SK-N-SH (cell line): ENCODE measurements around the gene DNAH7. TPM values are rescaled to one million over a fixed set of nuclear protein-coding genes. Genes with fewer than 3 reads are reported as not detected.

ENCODE experiments used
- CTCF ChIA-PET: fragments of 300-600, 350-600 bp; formaldehyde crosslinking; extraction: SDS; loops from one replicate; lab custom pipeline; 2021; lab: Yijun Ruan, JAX
- POLR2A ChIA-PET: fragments of 350-600 bp; sonication (Branson Sonifier 250); formaldehyde crosslinking; extraction: SDS; loops from one replicate; lab custom pipeline; 2020; ENCODE audit warnings: antibody characterized with exemption, inconsistent platforms; lab: Yijun Ruan, JAX
- DNase-seq: peaks from one replicate; pipeline ENCODE4 v3.0.0; 2012
- H2AFZ ChIP-seq: fragments of 200-600 bp; sonication (generic); 2 replicates; pipeline ENCODE4 v1.8.1; 2016; ENCODE audit warnings: antibody characterized with exemption, mild to moderate bottlenecking, low read depth
- H3F3A ChIP-seq: fragments of 200-600 bp; sonication (generic); replicated peaks from 2 replicates; pipeline ENCODE3; 2016; ENCODE audit warnings: antibody characterized with exemption, mild to moderate bottlenecking; ENCODE audit not compliant: insufficient read depth
- H3K27ac ChIP-seq, 2 experiments: fragments of 200-500 bp in 1 of 2; fragments of 200-600 bp in 1 of 2; sonication (Bioruptor generic) in 1 of 2; sonication (generic), shearing (Covaris generic) in 1 of 2; 2 replicates each; pipeline versions ENCODE4 v1.5.1 to v1.6.1; 2014 to 2016; ENCODE audit warnings: low read depth in 2 of 2, inconsistent platforms in 1 of 2, low read length in 1 of 2, mild to moderate bottlenecking in 1 of 2, mixed read lengths in 1 of 2
- H3K27me3 ChIP-seq: fragments of 200-600 bp; sonication (generic), shearing (Covaris generic); 2 replicates; pipeline ENCODE4 v1.6.1; 2016; ENCODE audit warnings: mixed run types; ENCODE audit not compliant: insufficient read depth
- H3K36me3 ChIP-seq, 2 experiments: fragments of 200-500 bp in 1 of 2; fragments of 200-600 bp in 1 of 2; sonication (Bioruptor generic) in 1 of 2; sonication (generic) in 1 of 2; replicated peaks in 1 of 2; 2 replicates each; pipeline versions ENCODE3 to v1.5.1; 2014 to 2016; ENCODE audit warnings: low read length in 1 of 2, mild to moderate bottlenecking in 1 of 2; ENCODE audit not compliant: insufficient read depth in 2 of 2, control insufficient read depth in 1 of 2
- H3K4me1 ChIP-seq, 2 experiments: fragments of 200-500 bp in 1 of 2; fragments of 200-600 bp in 1 of 2; sonication (Bioruptor generic) in 1 of 2; sonication (generic), shearing (Covaris generic) in 1 of 2; 2 replicates each; pipeline versions ENCODE4 v1.5.1 to v1.6.1; 2014 to 2016; ENCODE audit warnings: low read depth in 1 of 2, low read length in 1 of 2, mixed run types in 1 of 2; ENCODE audit not compliant: insufficient read depth in 2 of 2, control insufficient read depth in 1 of 2
- H3K4me2 ChIP-seq: fragments of 200-600 bp; sonication (generic), shearing (Covaris generic); 2 replicates; pipeline ENCODE4 v1.6.1; 2017; ENCODE audit warnings: mixed run types
- H3K4me3 ChIP-seq, 2 experiments: fragments of 200-500 bp in 1 of 2; fragments of 200-600 bp in 1 of 2; sonication (Bioruptor generic) in 1 of 2; sonication (generic), shearing (Covaris generic) in 1 of 2; 2 replicates each; pipeline versions ENCODE4 v1.5.1 to v1.8.1; 2014 to 2016; ENCODE audit warnings: low read depth in 2 of 2, inconsistent platforms in 1 of 2, low read length in 1 of 2, mild to moderate bottlenecking in 1 of 2, mixed read lengths in 1 of 2, moderate library complexity in 1 of 2
- H3K79me2 ChIP-seq: fragments of 200-600 bp; sonication (generic); 2 replicates; pipeline ENCODE4 v1.8.1; 2017; ENCODE audit warnings: mild to moderate bottlenecking; ENCODE audit not compliant: insufficient read depth
- H3K9ac ChIP-seq: fragments of 200-600 bp; sonication (generic); 2 replicates; pipeline ENCODE4 v1.6.1; 2017; ENCODE audit warnings: mixed run types
- H3K9me2 ChIP-seq: fragments of 200-600 bp; sonication (generic); 2 replicates; pipeline ENCODE4 v1.6.1; 2017; ENCODE audit warnings: mixed run types
- H3K9me3 ChIP-seq: fragments of 200-600 bp; sonication (generic); 2 replicates; pipeline ENCODE4 v1.6.1; 2017; ENCODE audit warnings: mixed run types, mild to moderate bottlenecking, moderate library complexity
- H4K20me1 ChIP-seq: fragments of 200-600 bp; sonication (generic); 2 replicates; pipeline ENCODE4 v1.6.1; 2017; ENCODE audit warnings: mild to moderate bottlenecking, mixed run types; ENCODE audit not compliant: insufficient read depth
- ELF1 ChIP-seq: IDR thresholded peaks from 2 replicates; pipeline ENCODE4 v1.4.0; 2012
- FOXJ3 ChIP-seq: sonication (generic); formaldehyde crosslinking; IDR thresholded peaks from 2 replicates; pipeline ENCODE4 v1.5.1; 2020; ENCODE audit warnings: mild to moderate bottlenecking, missing genetic modification reagents
- MAX ChIP-seq: IDR thresholded peaks from 2 replicates; pipeline ENCODE4 v1.4.0; 2012; ENCODE audit warnings: low read depth
- MXI1 ChIP-seq: IDR thresholded peaks from 2 replicates; pipeline ENCODE4 v1.6.1; 2012; ENCODE audit warnings: mild to moderate bottlenecking, low read depth, low read length, improper control_type of control experiment
- NFIC ChIP-seq: IDR thresholded peaks from 2 replicates; pipeline ENCODE4 v1.4.0; 2012; ENCODE audit warnings: borderline replicate concordance
- RAD21 ChIP-seq: IDR thresholded peaks from 2 replicates; pipeline ENCODE4 v1.6.1; 2012; ENCODE audit warnings: mild to moderate bottlenecking, low read length
- RFX5 ChIP-seq: IDR thresholded peaks from 2 replicates; pipeline ENCODE4 v1.6.1; 2012; ENCODE audit warnings: mild to moderate bottlenecking, improper control_type of control experiment, low read length
- RXRA ChIP-seq: IDR thresholded peaks from 2 replicates; pipeline ENCODE4 v1.4.0; 2012; ENCODE audit warnings: low read depth, mild to moderate bottlenecking, borderline replicate concordance
- SIN3A ChIP-seq: IDR thresholded peaks from 2 replicates; pipeline ENCODE4 v1.6.1; 2012; ENCODE audit warnings: low read depth, mild to moderate bottlenecking, low read length, moderate library complexity, borderline replicate concordance
- SMC3 ChIP-seq: IDR thresholded peaks from 2 replicates; pipeline ENCODE4 v1.6.1; 2012; ENCODE audit warnings: low read depth, low read length, improper control_type of control experiment
- TAF1 ChIP-seq: IDR thresholded peaks from 2 replicates; pipeline ENCODE4 v1.6.1; 2012; ENCODE audit warnings: low read depth, mild to moderate bottlenecking, low read length, moderate library complexity, borderline replicate concordance
- TCF12 ChIP-seq: IDR thresholded peaks from 2 replicates; pipeline ENCODE4 v1.4.0; 2012
- USF1 ChIP-seq: IDR thresholded peaks from 2 replicates; pipeline ENCODE4 v1.4.0; 2012; ENCODE audit warnings: low read depth, borderline replicate concordance
- USF2 ChIP-seq: fragments of 150-350 bp; IDR thresholded peaks from 2 replicates; pipeline ENCODE4 v1.6.1; 2017; ENCODE audit warnings: antibody characterized with exemption, low read length, low read depth, borderline replicate concordance
- YY1 ChIP-seq: IDR thresholded peaks from 2 replicates; pipeline ENCODE4 v1.4.0; 2012; ENCODE audit warnings: low read depth, mild to moderate bottlenecking
- WGBS: methylation state at CpG from one replicate; pipeline ENCODE4 v1.1.6; 2017; ENCODE audit warnings: low lambda C conversion rate; 5-methylcytosine and 5-hydroxymethylcytosine counted together
- polyA plus RNA-seq, 3 experiments: library from polyadenylated mRNA; depleted of rRNA; stranded (reverse); fragments of >200 nt; gene quantifications; 2 replicates each; pipeline ENCODE4 v1.2.3, GENCODE V29; 2012

Gene DNAH7
- polyA plus RNA-seq, 1 of the 3 experiments (the other 2 are of a cell fraction), result 1.2 TPM

GRCh38 chr2:195934484-195934883 lies 134.2 kb downstream of the DNAH7 start:
- H3K79me2 ChIP-seq, result no peaks in the 10 kb centered on the region
- ChIA-PET POLR2A (no interaction called here), CTCF (no interaction called here)
- no peaks in the 10 kb centered on the region for H4K20me1 ChIP-seq
- no peaks in the 10 kb centered on the region for H3K27me3 ChIP-seq
- no peaks in the 10 kb centered on the region for H3K9me3 ChIP-seq
- no peak overlapping the region for H2AFZ ChIP-seq
- H3K4me3 ChIP-seq, result no peak overlapping the region
- no peak overlapping the region for H3K9ac ChIP-seq
- 78% methylated on average over 4 of the region's 4 CpGs for WGBS
- no peaks in the 10 kb centered on the region for H3F3A ChIP-seq
- H3K9me2 ChIP-seq, result no peaks in the 10 kb centered on the region
- no peak for DNase-seq
- no peak overlapping the region for H3K27ac ChIP-seq
- no peak for TF ChIP-seq RXRA
- no peak for TF ChIP-seq SMC3
- TF ChIP-seq RFX5, result no peak
- TF ChIP-seq TAF1, result no peak
- no peak for TF ChIP-seq MAX
- no peaks in the 10 kb centered on the region for H3K36me3 ChIP-seq
- no peak overlapping the region for H3K4me2 ChIP-seq
- H3K4me1 ChIP-seq, result no peaks in the 10 kb centered on the region; a peak in 1 of 4 replicates

GRCh38 chr2:195929531-195929930 lies 139.1 kb downstream of the DNAH7 start:
- WGBS, result 44% methylated on average over 1 of the region's 1 CpG
- TF ChIP-seq FOXJ3 (no peak), NFIC (no peak), RAD21 (no peak), TAF1 (no peak), MXI1 (no peak), ELF1 (no peak)
- Histone ChIP-seq H3K79me2 (no peaks in the 10 kb centered on the region), H3K27ac (no peak overlapping the region), H3K36me3 (no peaks in the 10 kb centered on the region), H3K4me2 (no peak overlapping the region), H3K9me3 (no peaks in the 10 kb centered on the region), H3K4me1 (no peaks in the 10 kb centered on the region), H3K4me3 (no peak overlapping the region), H2AFZ (no peak overlapping the region), H4K20me1 (no peaks in the 10 kb centered on the region), H3K27me3 (no peaks in the 10 kb centered on the region), H3K9ac (no peak overlapping the region), H3K9me2 (no peaks in the 10 kb centered on the region), H3F3A (no peaks in the 10 kb centered on the region)
- CTCF ChIA-PET, result no interaction called here
- POLR2A ChIA-PET, result no interaction called here
- DNase-seq, result no peak

- H3K4me3 ChIP-seq, result no peak overlapping the region
- POLR2A ChIA-PET, result no interaction called here
- H3K9me3 ChIP-seq, result no peaks in the 10 kb centered on the region
- no peak overlapping the region for H2AFZ ChIP-seq
- CTCF ChIA-PET, result no interaction called here
- TF ChIP-seq TCF12 (no peak), USF1 (no peak), USF2 (no peak), YY1 (no peak), SMC3 (no peak), SIN3A (no peak), MXI1 (no peak)
- H3K9me2 ChIP-seq, result no peaks in the 10 kb centered on the region
- H3K4me1 ChIP-seq, result no peaks in the 10 kb centered on the region
- no peak overlapping the region for H3K9ac ChIP-seq
- no peaks in the 10 kb centered on the region for H4K20me1 ChIP-seq
- no peaks in the 10 kb centered on the region for H3K79me2 ChIP-seq
- H3K4me2 ChIP-seq, result no peak overlapping the region
- DNase-seq, result no peak
- WGBS, result 73% methylated on average over 3 of the region's 3 CpGs
- no peak overlapping the region for H3K27ac ChIP-seq
- H3K27me3 ChIP-seq, result no peaks in the 10 kb centered on the region
- H3K36me3 ChIP-seq, result no peaks in the 10 kb centered on the region
- H3F3A ChIP-seq, result no peaks in the 10 kb centered on the region
Observed at GRCh38 chr2:195925120-195925519, 143.5 kb downstream of the DNAH7 start.
